HL-60 (cell line): ENCODE measurements around the gene CELF2.

Experiments
- CTCF ChIP-seq: IDR thresholded peaks from one replicate; pipeline ENCODE4 v1.5.1; 2011; ENCODE audit warnings: low read length, control low read depth, inconsistent platforms; ENCODE audit not compliant: insufficient read depth
- GABPA ChIP-seq: IDR thresholded peaks from 2 replicates; pipeline ENCODE4 v1.6.1; 2012; ENCODE audit warnings: low read depth
- POLR2AphosphoS5 ChIP-seq: IDR thresholded peaks from 2 replicates; pipeline ENCODE4 v1.6.1; 2012; ENCODE audit warnings: low read depth
- SPI1 ChIP-seq: IDR thresholded peaks from 2 replicates; pipeline ENCODE4 v1.6.1; 2012; ENCODE audit warnings: low read depth, mild to moderate bottlenecking, borderline replicate concordance
- TF ChIP-seq, protein P1 (sequence below): IDR thresholded peaks from 2 replicates; pipeline ENCODE4 v1.6.1; 2012; ENCODE audit warnings: low read depth; ENCODE audit not compliant: insufficient replicate concordance

DNA sequence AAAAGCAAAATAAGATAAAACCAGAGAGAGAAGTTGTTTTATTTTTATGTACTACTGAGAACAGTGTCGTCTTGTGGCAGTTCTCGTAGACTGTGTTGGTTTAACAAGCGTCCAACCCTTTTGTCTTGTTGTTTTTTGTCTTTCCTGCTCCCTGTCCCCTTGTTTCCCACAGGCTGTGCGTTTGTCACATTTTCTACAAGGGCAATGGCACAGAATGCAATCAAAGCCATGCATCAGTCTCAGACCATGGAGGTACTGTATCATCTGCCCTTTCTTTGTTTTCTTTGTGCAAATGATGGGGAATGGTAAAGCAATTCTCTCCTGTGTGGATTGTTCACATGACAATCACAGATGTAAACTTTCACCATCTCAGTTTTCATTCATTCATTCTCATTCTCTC is 248.8 kb downstream of the CELF2 start:
- TF ChIP-seq POLR2AphosphoS5 (no peak), CTCF (no peak), SPI1 (no peak), GABPA (no peak)
- TF ChIP-seq, protein P1, sequence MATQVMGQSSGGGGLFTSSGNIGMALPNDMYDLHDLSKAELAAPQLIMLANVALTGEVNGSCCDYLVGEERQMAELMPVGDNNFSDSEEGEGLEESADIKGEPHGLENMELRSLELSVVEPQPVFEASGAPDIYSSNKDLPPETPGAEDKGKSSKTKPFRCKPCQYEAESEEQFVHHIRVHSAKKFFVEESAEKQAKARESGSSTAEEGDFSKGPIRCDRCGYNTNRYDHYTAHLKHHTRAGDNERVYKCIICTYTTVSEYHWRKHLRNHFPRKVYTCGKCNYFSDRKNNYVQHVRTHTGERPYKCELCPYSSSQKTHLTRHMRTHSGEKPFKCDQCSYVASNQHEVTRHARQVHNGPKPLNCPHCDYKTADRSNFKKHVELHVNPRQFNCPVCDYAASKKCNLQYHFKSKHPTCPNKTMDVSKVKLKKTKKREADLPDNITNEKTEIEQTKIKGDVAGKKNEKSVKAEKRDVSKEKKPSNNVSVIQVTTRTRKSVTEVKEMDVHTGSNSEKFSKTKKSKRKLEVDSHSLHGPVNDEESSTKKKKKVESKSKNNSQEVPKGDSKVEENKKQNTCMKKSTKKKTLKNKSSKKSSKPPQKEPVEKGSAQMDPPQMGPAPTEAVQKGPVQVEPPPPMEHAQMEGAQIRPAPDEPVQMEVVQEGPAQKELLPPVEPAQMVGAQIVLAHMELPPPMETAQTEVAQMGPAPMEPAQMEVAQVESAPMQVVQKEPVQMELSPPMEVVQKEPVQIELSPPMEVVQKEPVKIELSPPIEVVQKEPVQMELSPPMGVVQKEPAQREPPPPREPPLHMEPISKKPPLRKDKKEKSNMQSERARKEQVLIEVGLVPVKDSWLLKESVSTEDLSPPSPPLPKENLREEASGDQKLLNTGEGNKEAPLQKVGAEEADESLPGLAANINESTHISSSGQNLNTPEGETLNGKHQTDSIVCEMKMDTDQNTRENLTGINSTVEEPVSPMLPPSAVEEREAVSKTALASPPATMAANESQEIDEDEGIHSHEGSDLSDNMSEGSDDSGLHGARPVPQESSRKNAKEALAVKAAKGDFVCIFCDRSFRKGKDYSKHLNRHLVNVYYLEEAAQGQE: no peak
